Neural progenitor cell (in vitro differentiated cells): ENCODE measurements around the gene CCNY.

ENCODE experiments used
- EZH2 ChIP-seq: fragments of 200-600 bp; sonication (generic); IDR thresholded peaks from 2 replicates; pipeline ENCODE4 v1.6.1; 2017; ENCODE audit warnings: antibody characterized with exemption, mild to moderate bottlenecking, moderate library complexity
- TF ChIP-seq, protein P1 (sequence below): fragments of 200-600 bp; sonication (generic); IDR thresholded peaks from 2 replicates; pipeline ENCODE4 v1.5.1; 2017; ENCODE audit warnings: antibody characterized with exemption, mild to moderate bottlenecking

- no peak for TF ChIP-seq EZH2
- TF ChIP-seq, protein P1, sequence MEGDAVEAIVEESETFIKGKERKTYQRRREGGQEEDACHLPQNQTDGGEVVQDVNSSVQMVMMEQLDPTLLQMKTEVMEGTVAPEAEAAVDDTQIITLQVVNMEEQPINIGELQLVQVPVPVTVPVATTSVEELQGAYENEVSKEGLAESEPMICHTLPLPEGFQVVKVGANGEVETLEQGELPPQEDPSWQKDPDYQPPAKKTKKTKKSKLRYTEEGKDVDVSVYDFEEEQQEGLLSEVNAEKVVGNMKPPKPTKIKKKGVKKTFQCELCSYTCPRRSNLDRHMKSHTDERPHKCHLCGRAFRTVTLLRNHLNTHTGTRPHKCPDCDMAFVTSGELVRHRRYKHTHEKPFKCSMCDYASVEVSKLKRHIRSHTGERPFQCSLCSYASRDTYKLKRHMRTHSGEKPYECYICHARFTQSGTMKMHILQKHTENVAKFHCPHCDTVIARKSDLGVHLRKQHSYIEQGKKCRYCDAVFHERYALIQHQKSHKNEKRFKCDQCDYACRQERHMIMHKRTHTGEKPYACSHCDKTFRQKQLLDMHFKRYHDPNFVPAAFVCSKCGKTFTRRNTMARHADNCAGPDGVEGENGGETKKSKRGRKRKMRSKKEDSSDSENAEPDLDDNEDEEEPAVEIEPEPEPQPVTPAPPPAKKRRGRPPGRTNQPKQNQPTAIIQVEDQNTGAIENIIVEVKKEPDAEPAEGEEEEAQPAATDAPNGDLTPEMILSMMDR, result no peak
These were observed 83.7 kb downstream of the CCNY start for GRCh38 chr10:35420044-35420443.
